Heart left ventricle (tissue), 16 donors: ENCODE results near the gene TAC1. TPM values are rescaled to one million over a fixed set of nuclear protein-coding genes. Genes with fewer than 3 reads are reported as not detected.

Experiments
- ATAC-seq, 4 donors: fragments of 200-7000 bp; cut with Tn5 transposase; one replicate each; pipeline ENCODE4 v1.9.1; 2020 to 2022; ENCODE audit warnings: moderate library complexity in 4 of 4, mild to moderate bottlenecking in 3 of 4, moderate number of reproducible peaks in 1 of 4
- DNase-seq, 5 donors: peaks; one replicate each; pipeline ENCODE4 v3.0.0-alpha.2; 2020
- H3K27ac ChIP-seq, 12 donors: fragments of 200-600 bp; sonication (generic) in 4 of 12; one replicate each; pipeline versions ENCODE4 v1.5.0 to v1.8.0; 2016 to 2022; ENCODE audit warnings: mild to moderate bottlenecking in 2 of 12
- H3K27me3 ChIP-seq, 9 donors: fragments of 200-600 bp; sonication (generic) in 2 of 9; one replicate each; pipeline versions ENCODE4 v1.5.1 to v1.8.0; 2016 to 2022; ENCODE audit warnings: mild to moderate bottlenecking in 3 of 9
- H3K36me3 ChIP-seq, 9 donors: fragments of 200-600 bp; sonication (generic) in 2 of 9; one replicate each; pipeline versions ENCODE4 v1.5.0 to v1.8.0; 2018 to 2022; ENCODE audit warnings: mild to moderate bottlenecking in 2 of 9
- H3K4me1 ChIP-seq, 12 donors: fragments of 200-600 bp; sonication (generic) in 4 of 12; one replicate each; pipeline versions ENCODE4 v1.5.0 to v1.8.0; 2016 to 2022; ENCODE audit warnings: mild to moderate bottlenecking in 3 of 12
- H3K4me3 ChIP-seq, 12 donors: fragments of 200-600 bp; sonication (generic) in 4 of 12; one replicate each; pipeline versions ENCODE4 v1.5.0 to v1.8.0; 2017 to 2022; ENCODE audit warnings: mild to moderate bottlenecking in 9 of 12, moderate library complexity in 4 of 12
- H3K9me3 ChIP-seq, 12 donors: fragments of 200-600 bp; sonication (generic) in 4 of 12; one replicate each; pipeline versions ENCODE4 v1.5.0 to v1.8.0; 2016 to 2022; ENCODE audit warnings: mild to moderate bottlenecking in 1 of 12
- CTCF ChIP-seq, 12 donors: fragments of 200-600 bp; sonication (generic) in 4 of 12; IDR thresholded peaks; one replicate each; pipeline versions ENCODE4 v1.5.0 to v1.8.0; 2018 to 2022; ENCODE audit warnings: antibody characterized with exemption in 12 of 12, mild to moderate bottlenecking in 5 of 12
- POLR2A ChIP-seq, 2 donors: fragments of 450-650 bp; IDR thresholded peaks; one replicate each; pipeline ENCODE4 v1.6.1; 2017; ENCODE audit warnings: antibody characterized with exemption in 2 of 2, mild to moderate bottlenecking in 2 of 2, moderate library complexity in 2 of 2
- WGBS, 4 donors: extraction: QIAGEN DNeasy Blood & Tissue Kit in 2 of 4; methylation state at CpG; one replicate each; pipeline versions ENCODE4 v1.1.5 to v1.1.7; 2013 to 2018; 5-methylcytosine and 5-hydroxymethylcytosine counted together
- intact Hi-C, 10 donors: fragments of 100-400 bp; cut with DNase I; formaldehyde crosslinking; loops; one replicate each; pipeline versions ENCODE4 v1.11.1 to v1.14.2; 2022
- long read RNA-seq, 3 donors: library from polyadenylated mRNA; unstranded; transcript quantifications; one replicate each; pipeline ENCODE4 v2.0.0, GENCODE V29; 2020 to 2021
- polyA plus RNA-seq, 2 donors: library from polyadenylated mRNA; stranded (reverse); fragments of 200-250 nt; gene quantifications; one replicate each; pipeline ENCODE4 v1.2.3, GENCODE V29; 2013
- total RNA-seq, 9 donors: library from RNA; depleted of rRNA in 2 of 9; stranded (reverse); fragments of >200 nt in 2 of 9; fragmentation: NEBNext Ultra II Directional in 3 of 9; extraction: Animal tissue kit (Norgen Biotek cat#: 25700) in 3 of 9; gene quantifications; one replicate each; pipeline versions ENCODE4 v1.1.0 to v1.2.4, GENCODE V29; 2016 to 2023
- donor health status: ischemic (EF 13 %, LVEDD 7.1; RV severe dilation, severe dysfunction).
- donor health status: healthy with polysubstance abuse.
- donor health status: DM: no; HTN: yes; CAD: no.
- donor health status: DM: no; HTN: no; CAD: no.
- donor health status: ischemic (EF 25% LVEDD 6.9; RV normal size, moderate dysfunction).
- donor health status: ischemic (EF 25% LVEDD 5.7; RV mildly dilated, moderate dysfunction).
- donor health status: healthy.
- donor health status: DM: yes; HTN: yes; CAD: no.
- donor health status: ischemic (EF 35%, LVEDD 5.7; RV mildly dilated, moderate dysfunction).
- donor health status: nonischemic (EF 11% LVEDD 7.7; RV severe dilation, severe dysfunction).
- donor health status: DM: yes; HTN: yes; CAD: no.
- donor health status: PGD.
- donor health status: ischemic (EF 29% LVEDD 5.4; RV normal size, mild dysfunction).
- donor health status: nonischemic (EF 23%, LVEDD 6.1; RV moderate dilation, normal function).

Gene TAC1
- not detected for total RNA-seq
- polyA plus RNA-seq, result under 1 TPM in 1 of 2 donors, not detected in 1; 0.84 TPM
- long read RNA-seq, donor 1, result 0 reads
- long read RNA-seq, donor 2, result 0 reads
- long read RNA-seq, donor 3, result 0 reads

DNA sequence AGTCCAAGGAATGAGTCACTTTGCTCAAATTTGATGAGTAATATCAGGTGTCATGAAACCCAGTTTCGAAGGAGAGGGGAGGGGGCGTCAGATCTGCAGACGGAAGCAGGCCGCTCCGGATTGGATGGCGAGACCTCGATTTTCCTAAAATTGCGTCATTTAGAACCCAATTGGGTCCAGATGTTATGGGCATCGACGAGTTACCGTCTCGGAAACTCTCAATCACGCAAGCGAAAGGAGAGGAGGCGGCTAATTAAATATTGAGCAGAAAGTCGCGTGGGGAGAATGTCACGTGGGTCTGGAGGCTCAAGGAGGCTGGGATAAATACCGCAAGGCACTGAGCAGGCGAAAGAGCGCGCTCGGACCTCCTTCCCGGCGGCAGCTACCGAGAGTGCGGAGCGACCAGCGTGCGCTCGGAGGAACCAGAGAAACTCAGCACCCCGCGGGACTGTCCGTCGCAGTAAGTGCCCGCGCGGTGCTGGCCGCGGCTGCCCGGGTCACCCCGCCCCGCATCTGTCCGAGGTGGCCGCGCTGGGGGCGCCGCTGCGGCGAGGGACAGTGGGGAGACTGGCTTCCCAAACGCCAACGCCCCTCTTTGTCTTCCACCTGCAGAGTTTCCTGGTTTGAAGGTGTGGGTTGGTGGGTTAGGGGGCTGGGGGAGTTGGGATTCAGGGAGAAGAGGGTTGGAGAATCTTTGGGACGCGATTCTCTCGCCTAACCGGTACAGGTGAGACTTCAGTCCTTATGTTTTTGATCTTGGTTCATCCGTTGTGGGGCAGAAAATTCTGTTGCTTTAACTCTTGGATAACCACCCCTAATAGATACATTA lies at the start of gene TAC1:
Gene TAC1 (plus strand): TSS at position 351 of the 829 bp plus-strand sequence. CDS start 527 bp downstream, outside the sequence.
- H3K27me3 ChIP-seq, result peaks cover 18 to 86% (median 44%) of the 10 kb centered on the region in 9 donors
- no peak for ATAC-seq
- peaks cover 0 to 22% (median 5%) of the 10 kb centered on the region in 12 donors for H3K4me1 ChIP-seq
- H3K9me3 ChIP-seq, result no peaks in the 10 kb centered on the region
- intact Hi-C loops, result no loop called here
- no peak within 1 kb of the TSS for H3K27ac ChIP-seq
- WGBS, 4 donors, result 1 to 3% (median 2%) methylated on average over 49 to 57 of the region's 57 CpGs
- H3K36me3 ChIP-seq, result no peaks in the 10 kb centered on the region
- no peak for TF ChIP-seq CTCF (IDR thresholded peaks at IDR 0.05)
- no peak for TF ChIP-seq POLR2A (IDR thresholded peaks at IDR 0.05)
- DNase-seq, result peak in 1 of 5 donors; percentile 14
- H3K4me3 ChIP-seq, result peak within 1 kb of the TSS in 5 of 12 donors; percentile 16 to 23 (median 19)

- intact Hi-C loops, result no loop called here
- H3K36me3 ChIP-seq, result no peaks in the 10 kb centered on the region
- H3K4me3 ChIP-seq, result no peak overlapping the region
- WGBS, 4 donors, result 55 to 71% (median 65%) methylated on average over 4 of the region's 4 CpGs
- H3K27ac ChIP-seq, result no peak overlapping the region
- no peaks in the 10 kb centered on the region for H3K9me3 ChIP-seq
- DNase-seq, result no peak
- no peak for TF ChIP-seq CTCF (IDR thresholded peaks at IDR 0.05)
- TF ChIP-seq POLR2A (IDR thresholded peaks at IDR 0.05), result no peak
- no peaks in the 10 kb centered on the region for H3K27me3 ChIP-seq
- H3K4me1 ChIP-seq, result no peaks in the 10 kb centered on the region
- no peak for ATAC-seq
Measured at GRCh38 chr7:97685952-97686351, 45.9 kb upstream of the TAC1 start.

GRCh38 chr7:97693586-97693985 lies 38.3 kb upstream of the TAC1 start:
- 75 to 86% (median 80%) methylated on average over 1 of the region's 1 CpG for WGBS, 4 donors
- Histone ChIP-seq H3K4me3 (no peak overlapping the region), H3K27me3 (no peaks in the 10 kb centered on the region), H3K9me3 (peaks cover 0 to 3% (median 0%) of the 10 kb centered on the region in 12 donors), H3K4me1 (no peaks in the 10 kb centered on the region), H3K36me3 (no peaks in the 10 kb centered on the region), H3K27ac (no peak overlapping the region)
- TF ChIP-seq POLR2A (IDR thresholded peaks at IDR 0.05) (no peak), CTCF (IDR thresholded peaks at IDR 0.05) (no peak)
- no peak for ATAC-seq
- intact Hi-C loops, result no loop called here
- no peak for DNase-seq

DNA sequence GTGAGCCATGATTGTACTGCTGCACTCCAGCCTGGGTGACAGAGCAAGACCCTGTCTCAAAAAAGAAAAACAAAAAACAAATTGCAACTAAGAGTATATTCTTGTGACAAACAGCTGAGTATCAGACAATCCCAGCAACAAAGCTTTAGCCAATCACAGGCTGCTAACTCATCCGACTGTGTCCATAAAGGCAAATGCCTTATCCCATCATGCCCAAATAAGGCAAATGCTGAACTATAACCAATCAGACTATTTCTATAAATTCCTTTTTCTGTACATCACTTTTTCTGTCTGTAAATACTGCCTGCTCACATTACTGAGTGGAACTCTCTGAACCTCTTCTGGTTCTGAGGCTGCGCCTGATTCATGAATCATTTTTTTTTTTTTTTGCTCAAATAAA lies 37.5 kb upstream of the TAC1 start:
- DNase-seq (no peak), ATAC-seq (no peak)
- WGBS, 4 donors, result 77 to 87% (median 86%) methylated on average over 2 of the region's 2 CpGs
- H3K27ac ChIP-seq, result no peak overlapping the region
- peaks cover 0 to 3% (median 0%) of the 10 kb centered on the region in 12 donors for H3K9me3 ChIP-seq
- H3K4me1 ChIP-seq, result no peaks in the 10 kb centered on the region
- H3K4me3 ChIP-seq, result no peak overlapping the region
- no peaks in the 10 kb centered on the region for H3K36me3 ChIP-seq
- intact Hi-C loops, result no loop called here
- H3K27me3 ChIP-seq, result no peaks in the 10 kb centered on the region
- TF ChIP-seq POLR2A (IDR thresholded peaks at IDR 0.05) (no peak), CTCF (IDR thresholded peaks at IDR 0.05) (no peak)
